ENCODE measurements around the gene CMTM5.

GRCh38 chr14:23377573-23378563, 1.0 kb downstream of the CMTM5 start:
- no peak for TF ChIP-seq ZNF274 (IDR thresholded peaks at IDR 0.05; ENCODE audit: low read depth, low read length)
- no peak for TF ChIP-seq CTCF (IDR thresholded peaks at IDR 0.05 in 2 of 3, conservative IDR thresholded peaks at IDR 0.05 in 1 of 3; ENCODE audit: borderline replicate concordance in 1 of 3, insufficient read depth in 1 of 3, low read depth in 2 of 3, low read length in 2 of 3)
- no peak for TF ChIP-seq EZH2phosphoT487 (IDR thresholded peaks at IDR 0.05; ENCODE audit: borderline replicate concordance)
- TF ChIP-seq POLR2A (IDR thresholded peaks at IDR 0.05; ENCODE audit: borderline replicate concordance, extremely low read depth, insufficient read depth, insufficient read length): no peak
- TF ChIP-seq REST (IDR thresholded peaks at IDR 0.05; ENCODE audit: low read depth): no peak
- TF ChIP-seq POLR2AphosphoS5 (IDR thresholded peaks at IDR 0.05; ENCODE audit: low read depth, low read length): no peak
- TF ChIP-seq JUND (IDR thresholded peaks at IDR 0.05): no peak
- TF ChIP-seq EZH2 (IDR thresholded peaks at IDR 0.05): no peak
- TF ChIP-seq SRF (IDR thresholded peaks at IDR 0.05; ENCODE audit: low read depth): no peak

Data from HCT116 (cell line).